GM12875 (cell line): ENCODE results near the gene MRPL20.
"Not testable (repeated sequence)": the region's sequence is repeated elsewhere in the genome, so short reads cannot be mapped to it uniquely, and the experiment has no call there.

Experiments used
- H3K4me3 ChIP-seq: one replicate; pipeline ENCODE4 v1.5.1; 2011; ENCODE audit warnings: low read depth, low read length, control low read depth
- CTCF ChIP-seq: IDR thresholded peaks from 2 replicates; pipeline ENCODE4 v1.5.1; 2011; ENCODE audit warnings: low read depth, mild to moderate bottlenecking, control low read depth, inconsistent platforms, low read length, moderate library complexity, borderline replicate concordance; ENCODE audit not compliant: insufficient read depth

Gene MRPL20

GRCh38 chr1:1421907-1422464 is 14.9 kb upstream of the MRPL20 start:
- no peak overlapping the region for H3K4me3 ChIP-seq
- TF ChIP-seq CTCF, result no peak

DNA sequence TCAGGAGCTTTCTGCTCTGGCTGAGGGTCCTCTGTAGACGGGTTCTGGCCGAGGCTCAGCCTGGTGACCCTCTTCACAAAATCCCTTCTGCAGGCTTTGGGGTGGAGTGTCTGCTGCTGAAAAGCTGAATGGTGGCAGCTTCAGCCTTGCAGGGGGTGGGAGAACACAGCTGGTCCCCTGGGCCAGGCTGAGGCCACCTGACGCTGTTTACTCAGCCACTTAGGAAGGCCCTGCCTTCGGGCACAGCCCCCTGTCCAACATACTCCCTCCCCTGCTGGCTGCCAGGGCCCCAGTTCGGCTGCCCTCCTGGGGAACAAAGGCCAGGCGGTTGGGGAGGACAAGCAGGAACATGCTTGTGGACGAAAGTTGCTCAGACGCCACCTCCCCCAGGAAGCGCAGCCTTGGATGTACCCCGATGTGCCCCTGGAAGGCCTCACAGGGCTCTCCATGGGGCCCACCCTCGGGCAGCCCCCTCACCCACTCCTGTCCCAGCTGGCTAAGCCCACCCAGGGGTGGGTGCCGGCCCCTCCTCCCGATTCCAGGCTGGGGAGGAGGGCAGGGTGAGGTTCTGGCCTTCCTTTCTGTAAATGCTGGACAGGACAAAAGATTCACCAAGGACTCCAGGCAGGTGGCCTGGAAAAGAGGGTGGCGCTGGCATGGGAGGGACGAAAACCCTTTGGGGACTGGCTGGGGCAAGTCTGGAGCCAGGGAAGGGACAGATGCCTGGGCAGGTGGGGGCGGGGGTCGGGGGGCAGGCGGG is 14.2 kb upstream of the MRPL20 start, which contains the start of gene ANKRD65:
ANKRD65 (minus strand) TSS at position 130 of the 760 bp plus-strand sequence. CDS start 271 bp downstream, outside the sequence.
- H3K4me3 ChIP-seq, result no peak within 1 kb of the TSS
- TF ChIP-seq CTCF, result no peak

GRCh38 chr1:1420654-1421141 is 13.6 kb upstream of the MRPL20 start:
- H3K4me3 ChIP-seq, result no peak overlapping the region
- TF ChIP-seq CTCF, result no peak

GRCh38 chr1:1419813-1420653 is 12.9 kb upstream of the MRPL20 start:
- H3K4me3 ChIP-seq, result no peak overlapping the region

GRCh38 chr1:1419363-1419812 is 12.3 kb upstream of the MRPL20 start:
- no peak overlapping the region for H3K4me3 ChIP-seq
- no peak for TF ChIP-seq CTCF

More at GRCh38 chr1:1419813-1420653, 12.9 kb upstream of the MRPL20 start:
- TF ChIP-seq CTCF, result no peak

DNA sequence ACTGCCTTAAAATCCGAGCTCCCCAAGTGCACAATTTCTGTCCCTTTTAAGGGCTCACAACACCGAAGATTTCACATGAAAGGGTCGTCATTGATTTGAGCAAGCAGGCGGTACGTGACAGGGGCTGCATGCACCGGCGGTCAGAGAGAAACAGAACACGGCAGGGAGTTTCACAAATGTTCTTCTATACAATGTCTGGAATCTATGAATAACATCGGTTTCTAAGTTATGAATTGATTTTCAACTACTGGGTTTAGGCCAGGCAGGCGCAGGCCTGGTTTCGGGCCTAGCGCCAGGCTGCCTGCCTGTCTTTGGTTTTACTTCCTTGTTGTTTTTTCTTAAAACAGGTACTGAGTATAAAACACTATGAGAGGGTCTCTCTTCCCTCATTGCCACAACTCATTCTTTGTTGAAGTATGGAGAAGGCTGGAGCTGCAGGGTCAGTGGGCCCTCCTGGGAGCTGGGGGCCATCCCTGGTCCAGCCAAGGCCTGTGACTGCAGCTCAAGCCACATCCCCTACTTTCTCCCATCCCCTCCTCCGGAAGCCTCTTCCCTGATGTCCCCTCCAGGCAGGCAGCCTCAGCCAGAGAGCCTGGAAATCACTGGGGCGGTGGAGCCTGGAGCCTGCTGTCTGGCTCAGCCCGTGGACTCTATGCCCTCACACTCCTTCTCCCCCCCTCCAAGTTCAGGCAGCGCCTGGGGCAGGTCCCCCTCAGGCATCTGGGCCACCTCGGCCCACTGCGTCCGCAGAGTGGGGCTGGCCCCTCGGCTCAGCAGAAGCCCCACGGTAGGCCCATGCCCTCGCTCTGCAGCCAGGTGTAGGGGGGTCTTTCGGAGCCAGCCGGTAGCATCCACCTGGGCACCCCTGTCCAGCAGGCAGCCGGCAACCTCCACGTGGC is 11.6 kb upstream of the MRPL20 start:
- no peak overlapping the region for H3K4me3 ChIP-seq
- no peak for TF ChIP-seq CTCF

DNA sequence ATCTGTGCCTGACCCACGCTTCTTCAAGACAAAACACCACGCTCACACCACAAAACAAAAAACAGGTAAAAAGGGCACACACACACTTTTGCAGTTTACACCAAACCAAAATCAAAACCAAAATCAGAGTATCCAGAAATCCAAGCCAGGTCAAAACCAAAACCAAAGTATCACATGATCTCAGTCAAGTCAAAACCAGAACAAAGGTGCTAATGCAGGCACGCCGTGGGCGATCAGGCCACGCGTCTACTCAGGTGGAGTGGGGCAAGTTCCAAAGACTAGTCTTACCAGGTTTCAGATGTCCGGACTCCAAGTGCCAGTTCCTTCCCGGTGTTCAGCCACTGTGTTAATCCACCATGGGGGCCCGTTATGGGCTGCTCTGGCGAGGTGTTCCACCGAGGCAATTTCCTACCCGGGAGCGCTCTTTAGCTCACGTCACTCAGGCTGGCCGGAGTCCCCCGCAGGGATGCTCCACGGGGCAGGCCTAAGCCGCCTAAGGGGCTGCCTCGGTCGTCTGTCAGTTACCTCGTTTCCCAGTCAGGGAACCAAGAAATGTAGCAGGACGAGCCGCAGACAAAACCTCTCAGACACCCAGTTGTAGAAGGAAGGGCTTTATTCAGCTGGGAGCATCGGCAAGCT is 10.9 kb upstream of the MRPL20 start:
- H3K4me3 ChIP-seq, result not testable (repeated sequence)

GRCh38 chr1:1417396-1417795 is 10.3 kb upstream of the MRPL20 start:
- H3K4me3 ChIP-seq, result not testable (repeated sequence)
